ENCODE results near the gene GAPDH. TPM values are rescaled to one million over a fixed set of nuclear protein-coding genes. Genes with fewer than 3 reads are reported as not detected.
A peak's percentile ranks its signal among the peaks of the same experiment; 100 is the strongest.

GAPDH gene
- total RNA-seq, 1 experiment from 2014 or later: 4,276 TPM

GRCh38 chr12:6547987-6548386, 13.7 kb downstream of the GAPDH start:
- Mint-ChIP-seq H3K27ac (peak overlapping the region; percentile 11; the same call in 1 of the 2 replicates), H3K36me3 (peaks cover 46% of the 10 kb centered on the region), H3K4me3 (no peak overlapping the region), H3K27me3 (ENCODE audit: low read depth) (no peaks in the 10 kb centered on the region; the same call in 1 of the 2 replicates), H3K9me3 (no peaks in the 10 kb centered on the region), H3K4me1 (peaks cover 10% of the 10 kb centered on the region)
- ATAC-seq (no peak), DNase-seq (ENCODE audit: low spot score) (no peak)
- TF ChIP-seq IRF2 (CRISPR knock-in tag; IDR thresholded peaks at IDR 0.05; ENCODE audit: borderline replicate concordance, low read depth) (no peak), SP1 (CRISPR knock-in tag; conservative IDR thresholded peaks at IDR 0.05) (no peak), MLX (CRISPR knock-in tag; IDR thresholded peaks at IDR 0.05) (no peak), OVOL2 (CRISPR knock-in tag; IDR thresholded peaks at IDR 0.05; ENCODE audit: borderline replicate concordance) (no peak), TEAD4 (CRISPR knock-in tag; IDR thresholded peaks at IDR 0.05) (no peak), MXD4 (CRISPR knock-in tag; IDR thresholded peaks at IDR 0.05; ENCODE audit: borderline replicate concordance) (no peak), GTF2I (CRISPR knock-in tag; conservative IDR thresholded peaks at IDR 0.05) (no peak), FOXJ3 (CRISPR knock-in tag; IDR thresholded peaks at IDR 0.05; ENCODE audit: borderline replicate concordance) (no peak), ZNF416 (CRISPR knock-in tag; IDR thresholded peaks at IDR 0.05) (no peak), ATF3 (CRISPR knock-in tag; conservative IDR thresholded peaks at IDR 0.05) (no peak), GABPB1 (CRISPR knock-in tag; IDR thresholded peaks at IDR 0.05) (no peak), SOX15 (CRISPR knock-in tag; IDR thresholded peaks at IDR 0.05) (no peak), STAT6 (CRISPR knock-in tag; conservative IDR thresholded peaks at IDR 0.05; ENCODE audit: low read depth) (no peak), ZNF396 (CRISPR knock-in tag; IDR thresholded peaks at IDR 0.05; ENCODE audit: borderline replicate concordance) (no peak), ZNF425 (CRISPR knock-in tag; conservative IDR thresholded peaks at IDR 0.05) (no peak)
- TF ChIP-seq, protein P1, sequence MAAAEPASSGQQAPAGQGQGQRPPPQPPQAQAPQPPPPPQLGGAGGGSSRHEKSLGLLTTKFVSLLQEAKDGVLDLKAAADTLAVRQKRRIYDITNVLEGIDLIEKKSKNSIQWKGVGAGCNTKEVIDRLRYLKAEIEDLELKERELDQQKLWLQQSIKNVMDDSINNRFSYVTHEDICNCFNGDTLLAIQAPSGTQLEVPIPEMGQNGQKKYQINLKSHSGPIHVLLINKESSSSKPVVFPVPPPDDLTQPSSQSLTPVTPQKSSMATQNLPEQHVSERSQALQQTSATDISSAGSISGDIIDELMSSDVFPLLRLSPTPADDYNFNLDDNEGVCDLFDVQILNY (CRISPR knock-in tag; IDR thresholded peaks at IDR 0.05): no peak
- TF ChIP-seq, protein P2, sequence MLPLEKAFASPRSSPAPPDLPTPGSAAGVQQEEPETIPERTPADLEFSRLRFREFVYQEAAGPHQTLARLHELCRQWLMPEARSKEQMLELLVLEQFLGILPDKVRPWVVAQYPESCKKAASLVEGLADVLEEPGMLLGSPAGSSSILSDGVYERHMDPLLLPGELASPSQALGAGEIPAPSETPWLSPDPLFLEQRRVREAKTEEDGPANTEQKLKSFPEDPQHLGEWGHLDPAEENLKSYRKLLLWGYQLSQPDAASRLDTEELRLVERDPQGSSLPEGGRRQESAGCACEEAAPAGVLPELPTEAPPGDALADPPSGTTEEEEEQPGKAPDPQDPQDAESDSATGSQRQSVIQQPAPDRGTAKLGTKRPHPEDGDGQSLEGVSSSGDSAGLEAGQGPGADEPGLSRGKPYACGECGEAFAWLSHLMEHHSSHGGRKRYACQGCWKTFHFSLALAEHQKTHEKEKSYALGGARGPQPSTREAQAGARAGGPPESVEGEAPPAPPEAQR (CRISPR knock-in tag; IDR thresholded peaks at IDR 0.05): no peak
- ChIA-PET POLR2A (no interaction called here), CTCF (interaction anchor here (13.4 kb wide), 1 partner anchor 9 kb away, joined by 195 read pairs; no protein-coding TSS in a partner anchor)

GRCh38 chr12:6548556-6548955, 14.2 kb downstream of the GAPDH start:
- no peak for ATAC-seq
- no peak for DNase-seq (ENCODE audit: low spot score)
- POLR2A ChIA-PET: no interaction called here
- no peaks in the 10 kb centered on the region for H3K9me3 Mint-ChIP-seq
- CTCF ChIA-PET: interaction anchor here (1.1 to 13.4 kb wide), 2 partner anchors 10 kb away, joined by 5 to 195 read pairs; no protein-coding TSS in a partner anchor
- H3K4me1 Mint-ChIP-seq: peaks cover 15% of the 10 kb centered on the region
- H3K27me3 Mint-ChIP-seq (ENCODE audit: low read depth): no peaks in the 10 kb centered on the region; the same call in 1 of the 2 replicates
- peaks cover 41% of the 10 kb centered on the region for H3K36me3 Mint-ChIP-seq
- H3K4me3 Mint-ChIP-seq: no peak overlapping the region
- no peak overlapping the region for H3K27ac Mint-ChIP-seq
- TF ChIP-seq SOX15 (CRISPR knock-in tag; IDR thresholded peaks at IDR 0.05) (no peak), MXD4 (CRISPR knock-in tag; IDR thresholded peaks at IDR 0.05; ENCODE audit: borderline replicate concordance) (no peak), ETV6 (CRISPR knock-in tag; IDR thresholded peaks at IDR 0.05) (no peak), NFE2L1 (CRISPR knock-in tag; IDR thresholded peaks at IDR 0.05) (no peak), USF1 (CRISPR knock-in tag; IDR thresholded peaks at IDR 0.05) (no peak), MAX (CRISPR knock-in tag; IDR thresholded peaks at IDR 0.05) (no peak), ZNF219 (CRISPR knock-in tag; IDR thresholded peaks at IDR 0.05; ENCODE audit: borderline replicate concordance) (no peak), NFATC4 (CRISPR knock-in tag; IDR thresholded peaks at IDR 0.05) (no peak), KAT7 (CRISPR knock-in tag; IDR thresholded peaks at IDR 0.05; ENCODE audit: borderline replicate concordance) (no peak), FOXP1 (CRISPR knock-in tag; IDR thresholded peaks at IDR 0.05; ENCODE audit: borderline replicate concordance) (no peak)
- TF ChIP-seq, protein P3, sequence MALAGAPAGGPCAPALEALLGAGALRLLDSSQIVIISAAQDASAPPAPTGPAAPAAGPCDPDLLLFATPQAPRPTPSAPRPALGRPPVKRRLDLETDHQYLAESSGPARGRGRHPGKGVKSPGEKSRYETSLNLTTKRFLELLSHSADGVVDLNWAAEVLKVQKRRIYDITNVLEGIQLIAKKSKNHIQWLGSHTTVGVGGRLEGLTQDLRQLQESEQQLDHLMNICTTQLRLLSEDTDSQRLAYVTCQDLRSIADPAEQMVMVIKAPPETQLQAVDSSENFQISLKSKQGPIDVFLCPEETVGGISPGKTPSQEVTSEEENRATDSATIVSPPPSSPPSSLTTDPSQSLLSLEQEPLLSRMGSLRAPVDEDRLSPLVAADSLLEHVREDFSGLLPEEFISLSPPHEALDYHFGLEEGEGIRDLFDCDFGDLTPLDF (CRISPR knock-in tag; IDR thresholded peaks at IDR 0.05): no peak
